Astrocyte (in vitro differentiated cells and primary cell): ENCODE results near the gene KCNJ12. TPM values are rescaled to one million over a fixed set of nuclear protein-coding genes. Genes with fewer than 3 reads are reported as not detected.

ENCODE experiments used
- DNase-seq: peaks from one replicate; pipeline ENCODE4 v3.0.0-alpha.2; 2010; ENCODE audit warnings: low read depth
- FAIRE-seq: peaks from 2 replicates; lab custom pipeline; 2011; peaks lifted over from hg19 to GRCh38; lab: Jason Lieb, UNC
- H2AFZ ChIP-seq: 2 replicates; pipeline ENCODE4 v1.6.0; 2012; ENCODE audit warnings: low read depth, low read length, inconsistent platforms
- H3K27ac ChIP-seq: 2 replicates; pipeline ENCODE4 v1.5.1; 2011; ENCODE audit warnings: low read depth, low read length, inconsistent platforms
- H3K27me3 ChIP-seq: 2 replicates; pipeline ENCODE4 v1.6.0; 2011; ENCODE audit warnings: low read length, inconsistent platforms; ENCODE audit not compliant: insufficient read depth
- H3K36me3 ChIP-seq: 2 replicates; pipeline ENCODE4 v1.5.1; 2011; ENCODE audit warnings: low read length, inconsistent platforms; ENCODE audit not compliant: insufficient read depth
- H3K4me1 ChIP-seq: 2 replicates; pipeline ENCODE4 v1.5.1; 2011; ENCODE audit warnings: low read length, inconsistent platforms; ENCODE audit not compliant: insufficient read depth
- H3K4me2 ChIP-seq: 2 replicates; pipeline ENCODE4 v1.6.0; 2012; ENCODE audit warnings: low read length, inconsistent platforms
- H3K4me3 ChIP-seq: 2 replicates; pipeline ENCODE4 v1.5.1; 2011; ENCODE audit warnings: low read depth, mild to moderate bottlenecking, low read length, inconsistent platforms; ENCODE audit not compliant: insufficient read depth
- H3K79me2 ChIP-seq: 2 replicates; pipeline ENCODE4 v1.6.0; 2012; ENCODE audit warnings: mild to moderate bottlenecking, low read length, inconsistent platforms; ENCODE audit not compliant: insufficient read depth
- H3K9ac ChIP-seq: 2 replicates; pipeline ENCODE4 v1.6.0; 2012; ENCODE audit warnings: mild to moderate bottlenecking, low read length, inconsistent platforms
- H3K9me3 ChIP-seq: 2 replicates; pipeline ENCODE4 v1.5.1; 2012; ENCODE audit warnings: low read depth, mild to moderate bottlenecking, low read length, inconsistent platforms; ENCODE audit not compliant: insufficient read depth
- H4K20me1 ChIP-seq: 2 replicates; pipeline ENCODE4 v1.6.0; 2012; ENCODE audit warnings: low read length, inconsistent platforms; ENCODE audit not compliant: insufficient read depth
- H3K27ac Mint-ChIP-seq: one replicate; pipeline ENCODE4 v1.8.0; 2021; ENCODE audit warnings: mild to moderate bottlenecking, mixed read lengths; ENCODE audit not compliant: unreplicated experiment
- H3K27me3 Mint-ChIP-seq: one replicate; pipeline ENCODE4 v1.8.0; 2021; ENCODE audit warnings: low read depth, mixed read lengths; ENCODE audit not compliant: unreplicated experiment
- H3K36me3 Mint-ChIP-seq: one replicate; pipeline ENCODE4 v1.8.0; 2021; ENCODE audit warnings: low read depth, mixed read lengths; ENCODE audit not compliant: unreplicated experiment
- H3K4me1 Mint-ChIP-seq: one replicate; pipeline ENCODE4 v1.8.0; 2021; ENCODE audit warnings: low read depth, mixed read lengths; ENCODE audit not compliant: unreplicated experiment
- H3K4me3 Mint-ChIP-seq: one replicate; pipeline ENCODE4 v1.8.0; 2021; ENCODE audit warnings: mild to moderate bottlenecking, moderate library complexity, mixed read lengths; ENCODE audit not compliant: unreplicated experiment
- H3K9me3 Mint-ChIP-seq: one replicate; pipeline ENCODE4 v1.8.0; 2021; ENCODE audit warnings: mild to moderate bottlenecking, mixed read lengths; ENCODE audit not compliant: unreplicated experiment
- CTCF ChIP-seq: IDR thresholded peaks from 2 replicates; pipeline ENCODE4 v1.5.1; 2011; ENCODE audit warnings: low read depth, mild to moderate bottlenecking, inconsistent platforms, low read length, moderate library complexity; ENCODE audit not compliant: insufficient read depth
- EZH2 ChIP-seq: IDR thresholded peaks from 2 replicates; pipeline ENCODE4 v1.6.1; 2012; ENCODE audit warnings: mild to moderate bottlenecking, low read length, inconsistent platforms; ENCODE audit not compliant: insufficient read depth
- total RNA-seq: library from RNA; stranded (reverse); gene quantifications from 2 replicates; pipeline ENCODE4 v1.2.1, GENCODE V29; 2021

The KCNJ12 gene
- total RNA-seq, 1 donor from 2014 or later, result 1.2 TPM

- H3K4me3 Mint-ChIP-seq, result no peak overlapping the region
- Histone ChIP-seq H3K79me2 (no peaks in the 10 kb centered on the region), H3K36me3 (no peaks in the 10 kb centered on the region), H3K4me2 (no peak overlapping the region), H3K27me3 (peaks cover 8% of the 10 kb centered on the region), H3K9ac (no peak overlapping the region), H2AFZ (no peak overlapping the region), H3K9me3 (no peaks in the 10 kb centered on the region), H4K20me1 (no peaks in the 10 kb centered on the region), H3K27ac (no peak overlapping the region), H3K4me1 (no peaks in the 10 kb centered on the region), H3K4me3 (no peak overlapping the region)
- no peak for TF ChIP-seq EZH2
- no peak for TF ChIP-seq CTCF
- peaks cover 26% of the 10 kb centered on the region for H3K27me3 Mint-ChIP-seq
- FAIRE-seq (no peak), DNase-seq (no peak)
- H3K27ac Mint-ChIP-seq, result no peak overlapping the region
- peaks cover under 1% of the 10 kb centered on the region for H3K36me3 Mint-ChIP-seq
- H3K9me3 Mint-ChIP-seq, result no peaks in the 10 kb centered on the region
- H3K4me1 Mint-ChIP-seq, result peaks cover 5% of the 10 kb centered on the region
These were observed 16.7 kb upstream of the KCNJ12 start for GRCh38 chr17:21359483-21359840.

- Histone ChIP-seq H2AFZ (no peak overlapping the region), H3K9ac (no peak overlapping the region), H3K4me2 (no peak overlapping the region), H3K27me3 (peaks cover 8% of the 10 kb centered on the region), H3K4me1 (no peaks in the 10 kb centered on the region), H3K27ac (no peak overlapping the region), H4K20me1 (no peaks in the 10 kb centered on the region), H3K4me3 (no peak overlapping the region), H3K79me2 (no peaks in the 10 kb centered on the region), H3K36me3 (no peaks in the 10 kb centered on the region), H3K9me3 (no peaks in the 10 kb centered on the region)
- no peak for DNase-seq
- H3K27ac Mint-ChIP-seq, result no peak overlapping the region
- FAIRE-seq, result no peak
- peaks cover 22% of the 10 kb centered on the region for H3K27me3 Mint-ChIP-seq
- no peaks in the 10 kb centered on the region for H3K9me3 Mint-ChIP-seq
- H3K4me1 Mint-ChIP-seq, result peaks cover 5% of the 10 kb centered on the region
- H3K4me3 Mint-ChIP-seq, result no peak overlapping the region
- H3K36me3 Mint-ChIP-seq, result no peaks in the 10 kb centered on the region
- TF ChIP-seq CTCF (no peak), EZH2 (no peak)
These were observed 16.1 kb upstream of the KCNJ12 start for GRCh38 chr17:21360048-21360447.

- TF ChIP-seq EZH2, result no peak
- no peak for TF ChIP-seq CTCF
- H3K36me3 ChIP-seq, result no peaks in the 10 kb centered on the region
- no peaks in the 10 kb centered on the region for H3K9me3 ChIP-seq
- H3K4me3 ChIP-seq, result no peak overlapping the region
- Mint-ChIP-seq H3K4me3 (no peak overlapping the region), H3K9me3 (no peaks in the 10 kb centered on the region), H3K27ac (no peak overlapping the region), H3K27me3 (peaks cover 30% of the 10 kb centered on the region), H3K36me3 (no peaks in the 10 kb centered on the region), H3K4me1 (peaks cover 5% of the 10 kb centered on the region)
- no peaks in the 10 kb centered on the region for H3K4me1 ChIP-seq
- no peak overlapping the region for H3K27ac ChIP-seq
- H3K79me2 ChIP-seq, result no peaks in the 10 kb centered on the region
- H3K9ac ChIP-seq, result no peak overlapping the region
- FAIRE-seq (no peak), DNase-seq (no peak)
- H3K27me3 ChIP-seq, result peaks cover 8% of the 10 kb centered on the region
- H2AFZ ChIP-seq, result no peak overlapping the region
- no peaks in the 10 kb centered on the region for H4K20me1 ChIP-seq
- no peak overlapping the region for H3K4me2 ChIP-seq
These were observed 14.9 kb upstream of the KCNJ12 start for GRCh38 chr17:21361020-21361809.
